ENCODE data around the gene SGMS1. TPM values are rescaled to one million over a fixed set of nuclear protein-coding genes. Genes with fewer than 3 reads are reported as not detected.

The SGMS1 gene
- total and polyA plus RNA-seq, 3 donors from 2014 or later: 30.6 to 90.9 (median 63.2) TPM

DNA sequence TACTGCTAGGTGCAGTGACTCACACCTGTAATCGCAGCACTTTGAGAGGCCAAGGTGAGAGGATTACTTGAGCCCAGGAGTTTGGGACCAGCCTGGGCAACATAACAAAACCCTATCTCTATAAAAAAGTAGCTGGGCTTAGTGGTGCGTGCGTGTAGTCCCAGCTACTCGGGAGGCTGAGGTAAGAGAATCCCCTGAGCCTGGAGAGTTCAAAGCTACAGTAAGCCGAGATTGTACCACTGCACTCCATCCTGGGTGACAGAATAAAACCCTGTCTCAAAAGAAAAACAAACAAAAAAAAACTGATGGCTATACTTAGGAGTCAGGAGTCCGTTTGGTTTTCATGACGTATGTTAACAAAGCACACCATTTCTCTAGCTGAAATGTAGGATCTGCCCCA is 2.9 kb downstream of the SGMS1 start:
- H3K36me3 ChIP-seq (ENCODE audit: low read depth, missing control alignments): no peaks in the 10 kb centered on the region
- WGBS, 2 donors: 55 to 69% methylated on average over 7 of the region's 7 CpGs
- no peak overlapping the region for H3K4me3 ChIP-seq
- H3K9me3 ChIP-seq: no peaks in the 10 kb centered on the region
- no peak for DNase-seq
- H3K27ac ChIP-seq: no peak overlapping the region
- H3K4me1 ChIP-seq: peaks cover 6% of the 10 kb centered on the region
- TF ChIP-seq CTCF (IDR thresholded peaks at IDR 0.05): no peak
- no peaks in the 10 kb centered on the region for H3K27me3 ChIP-seq
- intact Hi-C loops (cut with DNase I; ENCODE audit: low total_unique reads): loop anchor here (10.0 kb wide), 1 partner anchor 206 kb away; no protein-coding TSS in a partner anchor

DNA sequence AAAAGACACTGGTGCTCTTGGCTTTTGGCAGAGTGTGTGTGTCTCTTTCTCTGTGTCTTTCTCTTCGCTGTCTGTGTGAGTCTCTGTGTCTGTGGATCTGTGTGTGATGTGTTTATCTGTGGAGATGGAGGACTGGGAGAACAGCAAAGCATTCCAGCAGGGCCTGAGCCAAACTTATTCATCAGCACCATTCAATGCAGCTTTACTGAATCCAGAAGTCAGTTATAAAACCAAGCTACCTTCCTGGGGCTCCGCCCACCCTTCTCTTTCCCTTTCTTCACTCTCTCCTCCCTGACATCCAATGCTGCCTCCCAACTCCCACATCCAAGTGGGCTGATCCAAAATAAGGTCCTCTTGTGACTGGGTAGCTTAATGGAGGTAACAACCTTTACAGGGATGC is 3.9 kb downstream of the SGMS1 start:
- no peaks in the 10 kb centered on the region for H3K9me3 ChIP-seq
- H3K27me3 ChIP-seq: no peaks in the 10 kb centered on the region
- H3K27ac ChIP-seq: no peak overlapping the region
- 80 to 88% methylated on average over 2 of the region's 2 CpGs for WGBS, 2 donors
- intact Hi-C loops (cut with DNase I; ENCODE audit: low total_unique reads): loop anchor here (10.0 kb wide), 1 partner anchor 205 kb away; no protein-coding TSS in a partner anchor
- no peak for TF ChIP-seq CTCF (IDR thresholded peaks at IDR 0.05)
- TF ChIP-seq POLR2A (IDR thresholded peaks at IDR 0.05): no peak
- no peak for DNase-seq
- no peak overlapping the region for H3K4me3 ChIP-seq
- H3K4me1 ChIP-seq: peaks cover 6% of the 10 kb centered on the region
- H3K36me3 ChIP-seq (ENCODE audit: low read depth, missing control alignments): no peaks in the 10 kb centered on the region

DNA sequence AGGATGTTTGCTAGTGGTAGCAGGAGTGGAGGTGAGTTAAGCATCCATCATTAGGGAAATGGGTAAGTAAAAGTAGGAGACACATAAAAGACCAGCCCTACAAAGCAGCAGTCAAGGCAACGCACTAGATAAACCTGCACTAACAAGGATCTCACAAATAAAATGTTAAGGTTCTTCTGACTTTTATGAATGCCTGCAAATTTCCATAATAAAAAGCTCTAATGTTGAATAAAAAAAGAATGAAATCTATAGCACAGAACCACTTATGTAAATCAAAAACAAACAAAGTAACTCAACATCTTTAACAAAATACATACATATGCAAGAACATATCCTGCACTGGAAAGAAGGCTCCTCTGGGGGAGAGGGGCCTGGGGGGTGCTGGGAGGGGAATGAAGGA is 4.6 kb downstream of the SGMS1 start:
- H3K27me3 ChIP-seq: no peaks in the 10 kb centered on the region
- no peak for DNase-seq
- H3K27ac ChIP-seq: no peak overlapping the region
- peaks cover 6% of the 10 kb centered on the region for H3K4me1 ChIP-seq
- intact Hi-C loops (cut with DNase I; ENCODE audit: low total_unique reads): no loop called here
- no peaks in the 10 kb centered on the region for H3K9me3 ChIP-seq
- no peaks in the 10 kb centered on the region for H3K36me3 ChIP-seq (ENCODE audit: low read depth, missing control alignments)
- no peak for TF ChIP-seq POLR2A (IDR thresholded peaks at IDR 0.05)
- no peak for TF ChIP-seq CTCF (IDR thresholded peaks at IDR 0.05)
- no peak overlapping the region for H3K4me3 ChIP-seq
- WGBS, 2 donors: 69 to 71% methylated on average over 1 of the region's 1 CpG

GRCh38 chr10:50618624-50619023 is 5.1 kb downstream of the SGMS1 start:
- Histone ChIP-seq H3K9me3 (no peaks in the 10 kb centered on the region), H3K4me1 (peaks cover 7% of the 10 kb centered on the region), H3K4me3 (no peak overlapping the region), H3K27ac (no peak overlapping the region), H3K27me3 (no peaks in the 10 kb centered on the region), H3K36me3 (ENCODE audit: low read depth, missing control alignments) (no peaks in the 10 kb centered on the region)
- WGBS, 2 donors: 84% methylated on average over 3 of the region's 3 CpGs
- TF ChIP-seq CTCF (IDR thresholded peaks at IDR 0.05): no peak
- no peak for TF ChIP-seq POLR2A (IDR thresholded peaks at IDR 0.05)
- intact Hi-C loops (cut with DNase I; ENCODE audit: low total_unique reads): no loop called here
- DNase-seq: no peak

DNA sequence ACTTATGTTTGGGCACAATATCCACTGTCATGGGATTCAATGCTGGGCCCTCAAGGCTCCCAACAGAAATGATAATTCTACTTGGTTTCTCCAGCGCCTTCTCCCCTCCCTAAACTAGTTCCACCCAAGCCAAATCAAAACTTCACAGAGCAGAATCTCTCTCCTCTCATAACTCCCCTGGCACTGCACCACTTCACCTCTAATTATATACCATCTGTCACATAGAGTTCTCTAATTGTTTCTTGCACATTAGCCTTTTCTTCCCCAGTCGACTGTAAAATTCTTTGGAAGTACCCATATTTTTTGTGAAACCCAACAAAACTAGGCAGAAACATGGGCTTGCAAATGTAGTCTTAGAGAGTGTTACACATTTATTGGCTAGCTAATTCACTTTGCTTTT is 8.1 kb downstream of the SGMS1 start:
- intact Hi-C loops (cut with DNase I; ENCODE audit: low total_unique reads): no loop called here
- Histone ChIP-seq H3K9me3 (no peaks in the 10 kb centered on the region), H3K36me3 (ENCODE audit: low read depth, missing control alignments) (no peaks in the 10 kb centered on the region), H3K4me1 (peaks cover 8% of the 10 kb centered on the region), H3K4me3 (no peak overlapping the region), H3K27ac (no peak overlapping the region), H3K27me3 (no peaks in the 10 kb centered on the region)
- DNase-seq: no peak
- TF ChIP-seq CTCF (IDR thresholded peaks at IDR 0.05) (no peak), POLR2A (IDR thresholded peaks at IDR 0.05) (no peak)
- WGBS, 2 donors: 87% methylated on average over 2 of the region's 2 CpGs

All from testis (tissue), 3 donors.